HepG2 (cell line): ENCODE measurements around the gene HELZ. TPM values are rescaled to one million over a fixed set of nuclear protein-coding genes. Genes with fewer than 3 reads are reported as not detected.
A peak's percentile ranks its signal among the peaks of the same experiment; 100 is the strongest.

ENCODE experiments used
- AKAP8 ChIP-seq: sonication (generic); formaldehyde crosslinking; IDR thresholded peaks from 2 replicates; pipeline ENCODE4 v1.5.1; 2020; ENCODE audit warnings: mild to moderate bottlenecking, missing genetic modification reagents
- ATRX ChIP-seq: sonication (generic); formaldehyde crosslinking; IDR thresholded peaks from 2 replicates; pipeline ENCODE4 v1.4.0; 2020; ENCODE audit warnings: missing genetic modification reagents, borderline replicate concordance
- GABPB1 ChIP-seq: IDR thresholded peaks from 2 replicates; pipeline ENCODE4 v1.6.1; 2016; ENCODE audit warnings: mild to moderate bottlenecking, missing genetic modification reagents, moderate library complexity, missing compliant biosample characterization
- HMGA1 ChIP-seq: sonication (generic); formaldehyde crosslinking; conservative IDR thresholded peaks from 2 replicates; pipeline ENCODE4 v1.4.0; 2020; ENCODE audit warnings: missing genetic modification reagents
- IRX3 ChIP-seq: sonication (generic); formaldehyde crosslinking; IDR thresholded peaks from 2 replicates; pipeline ENCODE4 v1.8.1; 2023; ENCODE audit warnings: mild to moderate bottlenecking, low read depth, missing genetic modification reagents, borderline replicate concordance
- MIXL1 ChIP-seq: IDR thresholded peaks from 2 replicates; pipeline ENCODE4 v1.6.1; 2016
- NR2F6 ChIP-seq, 2 experiments: IDR thresholded peaks; 2 replicates each; pipeline ENCODE4 v1.6.1; 2016; ENCODE audit warnings: antibody characterized with exemption in 1 of 2, mild to moderate bottlenecking in 1 of 2
- POLR2AphosphoS2 ChIP-seq: IDR thresholded peaks from 2 replicates; pipeline ENCODE4 v1.6.1; 2011; ENCODE audit warnings: low read depth, low read length, improper control_type of control experiment
- RXRB ChIP-seq: IDR thresholded peaks from 2 replicates; pipeline ENCODE4 v1.6.1; 2016; ENCODE audit warnings: borderline replicate concordance, missing genetic modification reagents, missing compliant biosample characterization
- SNRNP70 ChIP-seq: fragments of 200-400 bp; formaldehyde crosslinking; IDR thresholded peaks from 2 replicates; pipeline ENCODE4 v1.6.1; 2017; ENCODE audit warnings: mild to moderate bottlenecking, low read depth, low read length, moderate library complexity
- YEATS4 ChIP-seq: sonication (generic); formaldehyde crosslinking; IDR thresholded peaks from 2 replicates; pipeline ENCODE4 v1.4.0; 2020; ENCODE audit warnings: missing genetic modification reagents, borderline replicate concordance
- ZBTB7B ChIP-seq: sonication (generic); formaldehyde crosslinking; IDR thresholded peaks from 2 replicates; pipeline ENCODE4 v1.4.0; 2020; ENCODE audit warnings: missing genetic modification reagents
- ZNF263 ChIP-seq: sonication (generic); formaldehyde crosslinking; IDR thresholded peaks from 2 replicates; pipeline ENCODE4 v1.4.0; 2020; ENCODE audit warnings: missing genetic modification reagents
- ZNF431 ChIP-seq: sonication (generic); formaldehyde crosslinking; IDR thresholded peaks from 2 replicates; pipeline ENCODE4 v1.9.0; 2022; ENCODE audit warnings: missing genetic modification reagents, low read depth, mild to moderate bottlenecking, borderline replicate concordance
- ZNF558 ChIP-seq: sonication (generic); formaldehyde crosslinking; IDR thresholded peaks from 2 replicates; pipeline ENCODE4 v1.9.0; 2022; ENCODE audit warnings: mild to moderate bottlenecking, missing genetic modification reagents, borderline replicate concordance
- ZNF563 ChIP-seq: sonication (generic); formaldehyde crosslinking; IDR thresholded peaks from 2 replicates; pipeline ENCODE4 v1.8.0; 2022; ENCODE audit warnings: mild to moderate bottlenecking, moderate library complexity, missing genetic modification reagents
- polyA plus RNA-seq, 8 experiments: library from polyadenylated mRNA; depleted of rRNA in 3 of 8; stranded (reverse) in 7 of 8; unstranded in 1 of 8; fragments of >200 nt; fragmentation: Illumina TruSeq in 4 of 8; extraction: Trizol in 4 of 8; gene quantifications; 2 replicates each; pipeline versions ENCODE4 v1.2.1 to v1.2.3, GENCODE V29; 2011 to 2016; ENCODE audit warnings: low read depth in 4 of 8, missing spikeins in 1 of 8, mixed read lengths in 1 of 8; ENCODE audit not compliant: insufficient read depth in 1 of 8
- total RNA-seq, 5 experiments: library from RNA; depleted of rRNA; stranded (reverse); fragments of >200 nt; fragmentation: Illumina TruSeq; extraction: Trizol; gene quantifications; 2 replicates each; pipeline ENCODE4 v1.2.3, GENCODE V29; 2016; ENCODE audit warnings: low read depth in 1 of 5
- TF ChIP-seq, protein P1 (sequence below), 2 experiments: sonication (generic) in 1 of 2; formaldehyde crosslinking in 1 of 2; IDR thresholded peaks; 2 replicates each; pipeline versions ENCODE4 v1.5.1 to v1.6.1; 2011 to 2020; ENCODE audit warnings: borderline replicate concordance in 1 of 2, low read depth in 1 of 2, low read length in 1 of 2, mild to moderate bottlenecking in 1 of 2, missing genetic modification reagents in 1 of 2, moderate library complexity in 1 of 2
- TF ChIP-seq, protein P2 (sequence below): sonication (generic); formaldehyde crosslinking; IDR thresholded peaks from 2 replicates; pipeline ENCODE4 v1.5.0; 2020; ENCODE audit warnings: missing genetic modification reagents
- TF ChIP-seq, protein P3 (sequence below): sonication (generic); formaldehyde crosslinking; IDR thresholded peaks from 2 replicates; pipeline ENCODE4 v1.4.0; 2020; ENCODE audit warnings: missing genetic modification reagents

HELZ gene
- total and polyA plus RNA-seq, 2 of the 13 experiments (the other 11 are each of a cell fraction or from before 2014, with no cell fraction given), result 35.3 to 52.4 TPM

DNA sequence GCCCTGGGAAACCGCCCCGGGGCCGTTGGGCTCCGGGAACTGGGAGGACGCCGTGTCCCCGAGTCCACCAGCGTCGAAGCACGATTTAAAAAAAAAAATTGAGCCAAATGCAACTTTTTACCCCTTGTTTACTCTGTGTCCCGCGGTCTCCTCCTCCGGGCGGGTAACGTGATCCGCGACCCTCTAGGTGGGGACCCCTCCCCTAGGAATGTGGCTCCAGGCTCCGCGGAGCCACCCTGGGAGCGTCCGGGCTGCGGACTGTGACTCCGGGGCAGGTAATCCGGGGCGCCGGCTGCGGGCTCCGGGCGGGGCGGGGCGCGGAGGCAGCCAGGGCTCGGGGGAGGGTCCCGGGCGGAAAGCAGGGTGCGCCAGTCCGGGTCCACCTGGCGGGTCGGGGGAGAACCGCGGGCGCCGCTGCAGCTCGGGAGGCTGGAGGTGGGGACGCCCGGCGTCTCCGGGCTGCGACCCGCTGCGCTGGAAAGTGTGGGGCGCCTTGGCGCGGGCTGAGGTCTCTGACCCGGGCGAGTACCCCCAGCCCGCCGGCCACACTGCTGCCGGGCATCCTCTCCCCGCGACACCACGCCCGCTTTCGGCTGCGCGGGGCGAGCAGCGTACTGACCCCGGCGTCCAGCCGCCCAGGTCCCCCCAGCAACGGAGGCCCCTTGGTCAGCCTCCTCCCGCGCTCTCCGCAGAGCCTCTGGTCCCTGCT lies 852 bp upstream of the HELZ start (continued):
- peak; percentile 36; the same call in 1 of the 2 replicates for TF ChIP-seq ZNF263 (CRISPR knock-in tag)
- peak; percentile 67 for TF ChIP-seq YEATS4 (CRISPR knock-in tag)
- TF ChIP-seq NR2F6 (IDR thresholded peaks at IDR 0.05), result no peak
- TF ChIP-seq NR2F6 (CRISPR knock-in tag; IDR thresholded peaks at IDR 0.05), result peak; percentile 16; the same call in 1 of the 2 replicates
- peak; percentile 64 for TF ChIP-seq ZBTB7B (CRISPR knock-in tag)
- 0 out of 2 replicates have a peak, but pooled peaks have one; percentile 24 for TF ChIP-seq MIXL1 (CRISPR knock-in tag)
- TF ChIP-seq SNRNP70, result no peak
- TF ChIP-seq ZNF431 (CRISPR knock-in tag), result peak; percentile 61; the same call in 1 of the 2 replicates
- TF ChIP-seq, protein P1, sequence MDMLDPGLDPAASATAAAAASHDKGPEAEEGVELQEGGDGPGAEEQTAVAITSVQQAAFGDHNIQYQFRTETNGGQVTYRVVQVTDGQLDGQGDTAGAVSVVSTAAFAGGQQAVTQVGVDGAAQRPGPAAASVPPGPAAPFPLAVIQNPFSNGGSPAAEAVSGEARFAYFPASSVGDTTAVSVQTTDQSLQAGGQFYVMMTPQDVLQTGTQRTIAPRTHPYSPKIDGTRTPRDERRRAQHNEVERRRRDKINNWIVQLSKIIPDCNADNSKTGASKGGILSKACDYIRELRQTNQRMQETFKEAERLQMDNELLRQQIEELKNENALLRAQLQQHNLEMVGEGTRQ (IDR thresholded peaks at IDR 0.05; ENCODE audit: low read depth, low read length), result no peak
- TF ChIP-seq, protein P1 (CRISPR knock-in tag; IDR thresholded peaks at IDR 0.05; ENCODE audit: borderline replicate concordance), result peak; percentile 18; the same call in 1 of the 2 replicates
- no peak for TF ChIP-seq ATRX (CRISPR knock-in tag)
- 0 out of 2 replicates have a peak, but pooled peaks have one; percentile 55 for TF ChIP-seq ZNF558 (CRISPR knock-in tag)
- peak; percentile 25; the same call in 1 of the 2 replicates for TF ChIP-seq ZNF563 (CRISPR knock-in tag)
- TF ChIP-seq POLR2AphosphoS2, result peak; percentile 29; the same call in 1 of the 2 replicates
- TF ChIP-seq AKAP8 (CRISPR knock-in tag), result no peak
- TF ChIP-seq HMGA1 (CRISPR knock-in tag), result no peak
- TF ChIP-seq RXRB (CRISPR knock-in tag), result 0 out of 2 replicates have a peak, but pooled peaks have one; percentile 18
- TF ChIP-seq, protein P2, sequence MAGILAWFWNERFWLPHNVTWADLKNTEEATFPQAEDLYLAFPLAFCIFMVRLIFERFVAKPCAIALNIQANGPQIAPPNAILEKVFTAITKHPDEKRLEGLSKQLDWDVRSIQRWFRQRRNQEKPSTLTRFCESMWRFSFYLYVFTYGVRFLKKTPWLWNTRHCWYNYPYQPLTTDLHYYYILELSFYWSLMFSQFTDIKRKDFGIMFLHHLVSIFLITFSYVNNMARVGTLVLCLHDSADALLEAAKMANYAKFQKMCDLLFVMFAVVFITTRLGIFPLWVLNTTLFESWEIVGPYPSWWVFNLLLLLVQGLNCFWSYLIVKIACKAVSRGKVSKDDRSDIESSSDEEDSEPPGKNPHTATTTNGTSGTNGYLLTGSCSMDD, result peak; percentile 52; the same call in 1 of the 2 replicates
- no peak; the same call in 1 of the 2 replicates for TF ChIP-seq IRX3
- TF ChIP-seq, protein P3, sequence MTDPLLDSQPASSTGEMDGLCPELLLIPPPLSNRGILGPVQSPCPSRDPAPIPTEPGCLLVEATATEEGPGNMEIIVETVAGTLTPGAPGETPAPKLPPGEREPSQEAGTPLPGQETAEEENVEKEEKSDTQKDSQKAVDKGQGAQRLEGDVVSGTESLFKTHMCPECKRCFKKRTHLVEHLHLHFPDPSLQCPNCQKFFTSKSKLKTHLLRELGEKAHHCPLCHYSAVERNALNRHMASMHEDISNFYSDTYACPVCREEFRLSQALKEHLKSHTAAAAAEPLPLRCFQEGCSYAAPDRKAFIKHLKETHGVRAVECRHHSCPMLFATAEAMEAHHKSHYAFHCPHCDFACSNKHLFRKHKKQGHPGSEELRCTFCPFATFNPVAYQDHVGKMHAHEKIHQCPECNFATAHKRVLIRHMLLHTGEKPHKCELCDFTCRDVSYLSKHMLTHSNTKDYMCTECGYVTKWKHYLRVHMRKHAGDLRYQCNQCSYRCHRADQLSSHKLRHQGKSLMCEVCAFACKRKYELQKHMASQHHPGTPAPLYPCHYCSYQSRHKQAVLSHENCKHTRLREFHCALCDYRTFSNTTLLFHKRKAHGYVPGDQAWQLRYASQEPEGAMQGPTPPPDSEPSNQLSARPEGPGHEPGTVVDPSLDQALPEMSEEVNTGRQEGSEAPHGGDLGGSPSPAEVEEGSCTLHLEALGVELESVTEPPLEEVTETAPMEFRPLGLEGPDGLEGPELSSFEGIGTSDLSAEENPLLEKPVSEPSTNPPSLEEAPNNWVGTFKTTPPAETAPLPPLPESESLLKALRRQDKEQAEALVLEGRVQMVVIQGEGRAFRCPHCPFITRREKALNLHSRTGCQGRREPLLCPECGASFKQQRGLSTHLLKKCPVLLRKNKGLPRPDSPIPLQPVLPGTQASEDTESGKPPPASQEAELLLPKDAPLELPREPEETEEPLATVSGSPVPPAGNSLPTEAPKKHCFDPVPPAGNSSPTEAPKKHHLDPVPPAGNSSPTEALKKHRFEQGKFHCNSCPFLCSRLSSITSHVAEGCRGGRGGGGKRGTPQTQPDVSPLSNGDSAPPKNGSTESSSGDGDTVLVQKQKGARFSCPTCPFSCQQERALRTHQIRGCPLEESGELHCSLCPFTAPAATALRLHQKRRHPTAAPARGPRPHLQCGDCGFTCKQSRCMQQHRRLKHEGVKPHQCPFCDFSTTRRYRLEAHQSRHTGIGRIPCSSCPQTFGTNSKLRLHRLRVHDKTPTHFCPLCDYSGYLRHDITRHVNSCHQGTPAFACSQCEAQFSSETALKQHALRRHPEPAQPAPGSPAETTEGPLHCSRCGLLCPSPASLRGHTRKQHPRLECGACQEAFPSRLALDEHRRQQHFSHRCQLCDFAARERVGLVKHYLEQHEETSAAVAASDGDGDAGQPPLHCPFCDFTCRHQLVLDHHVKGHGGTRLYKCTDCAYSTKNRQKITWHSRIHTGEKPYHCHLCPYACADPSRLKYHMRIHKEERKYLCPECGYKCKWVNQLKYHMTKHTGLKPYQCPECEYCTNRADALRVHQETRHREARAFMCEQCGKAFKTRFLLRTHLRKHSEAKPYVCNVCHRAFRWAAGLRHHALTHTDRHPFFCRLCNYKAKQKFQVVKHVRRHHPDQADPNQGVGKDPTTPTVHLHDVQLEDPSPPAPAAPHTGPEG, result 0 out of 2 replicates have a peak, but pooled peaks have one; percentile 18
- TF ChIP-seq GABPB1 (CRISPR knock-in tag), result peak; percentile 59; the same call in 1 of the 2 replicates
